Osteoblast (primary cell): ENCODE results near the gene ZCCHC24. TPM values are rescaled to one million over a fixed set of nuclear protein-coding genes. Genes with fewer than 3 reads are reported as not detected.

Source experiments
- DNase-seq: peaks from one replicate; pipeline ENCODE4 v3.0.0; 2011; ENCODE audit warnings: low spot score, mixed read lengths; ENCODE audit not compliant: insufficient read length; ENCODE audit errors: missing footprints
- H2AFZ ChIP-seq: 2 replicates; pipeline ENCODE4 v1.6.0; 2011; ENCODE audit warnings: mild to moderate bottlenecking, low read length
- H3K27ac ChIP-seq: 2 replicates; pipeline ENCODE4 v1.5.1; 2011; ENCODE audit warnings: mild to moderate bottlenecking, low read depth, low read length, moderate library complexity
- H3K27me3 ChIP-seq: 2 replicates; pipeline ENCODE4 v1.6.0; 2012; ENCODE audit warnings: mild to moderate bottlenecking, control low read depth, inconsistent platforms, low read length, moderate library complexity; ENCODE audit not compliant: insufficient read depth
- H3K36me3 ChIP-seq: 2 replicates; pipeline ENCODE4 v1.5.1; 2011; ENCODE audit warnings: mild to moderate bottlenecking, low read length, control low read depth, moderate library complexity; ENCODE audit not compliant: insufficient read depth
- H3K4me1 ChIP-seq: 2 replicates; pipeline ENCODE4 v1.5.1; 2011; ENCODE audit warnings: mild to moderate bottlenecking, low read length, control low read depth, moderate library complexity; ENCODE audit not compliant: insufficient read depth
- H3K4me2 ChIP-seq: 2 replicates; pipeline ENCODE4 v1.6.0; 2011; ENCODE audit warnings: mild to moderate bottlenecking, low read length; ENCODE audit not compliant: insufficient read depth
- H3K4me3 ChIP-seq: fragments of 200-600 bp; sonication (generic); 3 replicates; pipeline ENCODE4 v1.5.1; 2012; ENCODE audit warnings: mild to moderate bottlenecking, low read length, inconsistent platforms; ENCODE audit not compliant: insufficient read depth
- H3K79me2 ChIP-seq: 2 replicates; pipeline ENCODE4 v1.6.0; 2012; ENCODE audit warnings: mild to moderate bottlenecking, low read length, control low read depth, inconsistent platforms; ENCODE audit not compliant: insufficient read depth
- H3K9me3 ChIP-seq: 2 replicates; pipeline ENCODE4 v1.5.1; 2011; ENCODE audit warnings: low read depth, low read length, control low read depth
- H4K20me1 ChIP-seq: 2 replicates; pipeline ENCODE4 v1.6.0; 2012; ENCODE audit warnings: mild to moderate bottlenecking, low read length, control low read depth; ENCODE audit not compliant: insufficient read depth
- total RNA-seq: library from RNA; depleted of rRNA; stranded (reverse); fragments of >200 nt; gene quantifications from 2 replicates; pipeline ENCODE4 v1.2.3, GENCODE V29; 2012
- TF ChIP-seq, protein P1 (sequence below): IDR thresholded peaks from 2 replicates; pipeline ENCODE4 v1.5.1; 2011; ENCODE audit warnings: mild to moderate bottlenecking, low read depth, low read length, moderate library complexity; ENCODE audit errors: extremely low read depth

The ZCCHC24 gene
- total RNA-seq, 1 donor: 48.5 TPM

DNA sequence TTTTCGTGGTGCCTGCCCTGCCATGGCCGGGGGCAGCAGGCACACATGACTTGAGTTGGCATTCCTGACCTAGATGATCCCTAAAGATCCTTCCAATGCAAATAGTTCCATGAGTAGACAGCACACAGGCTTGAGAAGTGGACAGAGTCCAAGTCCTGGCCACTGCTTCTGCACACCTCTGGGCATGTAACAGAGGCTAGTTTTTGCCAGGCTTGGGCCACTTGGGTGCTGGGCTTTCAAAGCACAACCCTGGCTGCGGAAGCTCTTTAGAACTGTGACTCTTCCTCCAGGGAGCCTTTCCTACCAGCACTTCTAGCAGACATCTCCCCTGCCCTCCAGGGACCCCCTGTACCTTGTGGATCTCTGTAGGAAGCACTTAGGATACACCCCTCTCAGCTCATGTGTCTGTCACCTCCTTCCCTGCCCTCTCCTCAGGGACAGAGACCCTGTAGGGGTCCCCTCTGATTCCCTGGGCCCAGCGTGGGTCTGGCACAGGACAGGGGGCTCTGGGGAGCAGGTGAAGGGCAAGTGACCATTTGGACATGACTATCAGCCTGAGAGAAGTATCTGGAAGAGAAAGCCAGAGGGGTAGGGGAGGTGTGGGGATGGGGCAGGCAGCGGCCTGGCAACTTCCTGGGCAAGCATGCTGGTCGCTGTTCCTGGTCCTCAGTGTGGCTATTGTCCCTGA lies 36.2 kb downstream of the ZCCHC24 start:
- Histone ChIP-seq H4K20me1 (peaks cover 42% of the 10 kb centered on the region), H2AFZ (no peak overlapping the region), H3K4me2 (no peak overlapping the region), H3K36me3 (peaks cover 2% of the 10 kb centered on the region), H3K79me2 (peaks cover 37% of the 10 kb centered on the region), H3K4me1 (peaks cover 31% of the 10 kb centered on the region), H3K27ac (no peak overlapping the region), H3K27me3 (no peaks in the 10 kb centered on the region), H3K4me3 (no peak overlapping the region), H3K9me3 (no peaks in the 10 kb centered on the region)
- TF ChIP-seq, protein P1, sequence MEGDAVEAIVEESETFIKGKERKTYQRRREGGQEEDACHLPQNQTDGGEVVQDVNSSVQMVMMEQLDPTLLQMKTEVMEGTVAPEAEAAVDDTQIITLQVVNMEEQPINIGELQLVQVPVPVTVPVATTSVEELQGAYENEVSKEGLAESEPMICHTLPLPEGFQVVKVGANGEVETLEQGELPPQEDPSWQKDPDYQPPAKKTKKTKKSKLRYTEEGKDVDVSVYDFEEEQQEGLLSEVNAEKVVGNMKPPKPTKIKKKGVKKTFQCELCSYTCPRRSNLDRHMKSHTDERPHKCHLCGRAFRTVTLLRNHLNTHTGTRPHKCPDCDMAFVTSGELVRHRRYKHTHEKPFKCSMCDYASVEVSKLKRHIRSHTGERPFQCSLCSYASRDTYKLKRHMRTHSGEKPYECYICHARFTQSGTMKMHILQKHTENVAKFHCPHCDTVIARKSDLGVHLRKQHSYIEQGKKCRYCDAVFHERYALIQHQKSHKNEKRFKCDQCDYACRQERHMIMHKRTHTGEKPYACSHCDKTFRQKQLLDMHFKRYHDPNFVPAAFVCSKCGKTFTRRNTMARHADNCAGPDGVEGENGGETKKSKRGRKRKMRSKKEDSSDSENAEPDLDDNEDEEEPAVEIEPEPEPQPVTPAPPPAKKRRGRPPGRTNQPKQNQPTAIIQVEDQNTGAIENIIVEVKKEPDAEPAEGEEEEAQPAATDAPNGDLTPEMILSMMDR: no peak
- DNase-seq: peak; percentile 59

DNA sequence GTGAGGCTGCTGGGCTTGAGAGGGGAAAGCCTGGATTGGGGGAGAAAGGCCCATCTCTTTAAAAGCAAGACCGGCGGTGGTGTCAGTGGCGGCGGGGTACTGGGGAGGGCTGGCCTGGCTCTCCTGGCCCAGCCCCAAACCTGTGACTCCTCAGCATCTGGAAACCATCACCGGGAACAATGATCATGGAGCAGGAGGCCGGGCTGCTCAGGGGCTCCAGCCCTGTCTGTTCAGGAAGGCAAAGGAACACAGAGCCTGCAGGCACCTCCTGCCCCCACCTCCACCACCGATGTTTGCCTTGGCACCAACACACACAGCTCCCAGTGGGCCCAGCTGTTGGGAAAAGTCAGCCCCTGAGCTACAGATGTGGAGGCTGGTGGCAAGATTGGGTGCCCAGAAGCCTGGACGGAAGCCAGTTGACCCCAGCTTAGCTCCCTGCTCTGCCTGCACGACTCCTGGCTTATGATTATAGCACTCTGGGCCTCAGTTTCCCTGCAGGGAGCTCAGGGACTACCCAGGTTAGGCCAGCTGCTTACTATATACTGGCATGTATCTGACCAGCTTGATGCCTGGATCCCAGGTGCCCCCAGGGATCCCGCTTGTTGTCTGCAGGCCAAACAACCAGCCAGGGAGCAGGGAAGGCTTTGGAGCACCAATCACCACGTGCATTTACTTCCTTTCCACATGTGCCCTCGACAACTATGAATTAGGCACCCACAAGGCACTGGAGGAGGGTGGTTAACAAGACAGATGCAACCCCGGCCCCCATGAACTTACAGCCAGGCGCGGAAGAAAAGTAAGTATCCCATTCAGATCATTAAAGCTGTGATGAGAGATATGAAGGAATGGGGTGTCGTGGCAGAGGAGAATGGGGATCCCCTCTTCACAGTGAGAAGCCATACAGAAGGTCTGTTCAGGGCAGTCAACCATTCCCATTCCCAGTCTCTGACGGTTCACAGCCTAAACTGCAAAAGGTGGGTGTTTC lies 37.3 kb downstream of the ZCCHC24 start:
- peak overlapping the region; percentile 1 for H3K4me2 ChIP-seq
- TF ChIP-seq, protein P1: no peak
- no peak overlapping the region for H3K4me3 ChIP-seq
- peaks cover 36% of the 10 kb centered on the region for H4K20me1 ChIP-seq
- no peak overlapping the region for H2AFZ ChIP-seq
- no peak overlapping the region for H3K27ac ChIP-seq
- peaks cover 45% of the 10 kb centered on the region for H3K79me2 ChIP-seq
- H3K9me3 ChIP-seq: no peaks in the 10 kb centered on the region
- no peaks in the 10 kb centered on the region for H3K27me3 ChIP-seq
- H3K4me1 ChIP-seq: peaks cover 41% of the 10 kb centered on the region
- DNase-seq: peak; percentile 95
- H3K36me3 ChIP-seq: no peaks in the 10 kb centered on the region

- TF ChIP-seq, protein P1: no peak
- no peaks in the 10 kb centered on the region for H3K36me3 ChIP-seq
- H4K20me1 ChIP-seq: peaks cover 30% of the 10 kb centered on the region
- no peak overlapping the region for H2AFZ ChIP-seq
- peak; percentile 9 for DNase-seq
- no peaks in the 10 kb centered on the region for H3K9me3 ChIP-seq
- no peaks in the 10 kb centered on the region for H3K27me3 ChIP-seq
- H3K27ac ChIP-seq: no peak overlapping the region
- peaks cover 41% of the 10 kb centered on the region for H3K4me1 ChIP-seq
- no peak overlapping the region for H3K4me3 ChIP-seq
- H3K79me2 ChIP-seq: peaks cover 52% of the 10 kb centered on the region
- H3K4me2 ChIP-seq: no peak overlapping the region
Measured at GRCh38 chr10:79407423-79407796, 38.0 kb downstream of the ZCCHC24 start.
